ENCODE results near the gene HTRA1. TPM values are rescaled to one million over a fixed set of nuclear protein-coding genes. Genes with fewer than 3 reads are reported as not detected.

Gene HTRA1
- total and polyA plus RNA-seq, 10 donors, result 18.3 to 63.7 (median 35.3) TPM

GRCh38 chr10:122515022-122515424 lies 53.7 kb downstream of the HTRA1 start:
- Histone ChIP-seq H3K9me3 (no peaks in the 10 kb centered on the region), H3K27ac (peak overlapping the region in 6 of 8 donors; percentile 6 to 67 (median 58)), H3K27me3 (replicated peaks in 1 of 7) (no peaks in the 10 kb centered on the region), H3K36me3 (peaks cover 0 to 4% (median 0%) of the 10 kb centered on the region in 6 donors), H3K4me1 (peaks cover 0 to 21% (median 12%) of the 10 kb centered on the region in 6 donors), H3K4me3 (no peak overlapping the region)
- DNase-seq, result no peak
- intact Hi-C loops (cut with DNase I; ENCODE audit: low total_unique reads), result no loop called here
- 67 to 80% (median 73%) methylated on average over 5 of the region's 5 CpGs for WGBS, 5 donors
- TF ChIP-seq CTCF (IDR thresholded peaks at IDR 0.05 in 8 of 11, conservative IDR thresholded peaks at IDR 0.05 in 3 of 11) (no peak), POLR2A (IDR thresholded peaks at IDR 0.05) (no peak), POLR2AphosphoS5 (IDR thresholded peaks at IDR 0.05) (peak in 1 of 3 donors; percentile 27)

GRCh38 chr10:122515588-122516231 lies 54.4 kb downstream of the HTRA1 start:
- no peak for DNase-seq
- WGBS, 5 donors, result 52 to 72% (median 69%) methylated on average over 15 to 16 of the region's 16 CpGs

GRCh38 chr10:122516734-122517133 lies 55.4 kb downstream of the HTRA1 start:
- intact Hi-C loops (cut with DNase I; ENCODE audit: low total_unique reads), result no loop called here
- H3K9me3 ChIP-seq, result no peaks in the 10 kb centered on the region
- WGBS, 5 donors, result 52 to 75% (median 55%) methylated on average over 4 of the region's 4 CpGs
- TF ChIP-seq POLR2A (IDR thresholded peaks at IDR 0.05) (no peak), CTCF (IDR thresholded peaks at IDR 0.05 in 8 of 11, conservative IDR thresholded peaks at IDR 0.05 in 3 of 11) (no peak), POLR2AphosphoS5 (IDR thresholded peaks at IDR 0.05) (no peak)
- DNase-seq, result no peak
- H3K4me1 ChIP-seq, result peaks cover 0 to 21% (median 12%) of the 10 kb centered on the region in 6 donors
- no peak overlapping the region for H3K4me3 ChIP-seq
- no peaks in the 10 kb centered on the region for H3K36me3 ChIP-seq
- H3K27me3 ChIP-seq (replicated peaks in 1 of 7), result no peaks in the 10 kb centered on the region
- peak overlapping the region in 4 of 8 donors; percentile 50 to 67 (median 59) for H3K27ac ChIP-seq

More at GRCh38 chr10:122515588-122516231, 54.4 kb downstream of the HTRA1 start:
- no peaks in the 10 kb centered on the region for H3K9me3 ChIP-seq
- intact Hi-C loops (cut with DNase I; ENCODE audit: low total_unique reads), result no loop called here
- no peak overlapping the region for H3K4me3 ChIP-seq
- H3K27me3 ChIP-seq (replicated peaks in 1 of 7), result no peaks in the 10 kb centered on the region
- H3K36me3 ChIP-seq, result no peaks in the 10 kb centered on the region
- H3K27ac ChIP-seq, result peak overlapping the region in 6 of 8 donors; percentile 6 to 67 (median 59)
- TF ChIP-seq CTCF (IDR thresholded peaks at IDR 0.05 in 8 of 11, conservative IDR thresholded peaks at IDR 0.05 in 3 of 11) (no peak), POLR2AphosphoS5 (IDR thresholded peaks at IDR 0.05) (peak; percentile 35 to 69 (median 36))
- H3K4me1 ChIP-seq, result peaks cover 0 to 21% (median 12%) of the 10 kb centered on the region in 6 donors

GRCh38 chr10:122519144-122519543 lies 57.8 kb downstream of the HTRA1 start:
- intact Hi-C loops (cut with DNase I; ENCODE audit: low total_unique reads), result no loop called here
- H3K36me3 ChIP-seq, result no peaks in the 10 kb centered on the region
- TF ChIP-seq POLR2A (IDR thresholded peaks at IDR 0.05) (no peak), POLR2AphosphoS5 (IDR thresholded peaks at IDR 0.05) (no peak), CTCF (IDR thresholded peaks at IDR 0.05 in 8 of 11, conservative IDR thresholded peaks at IDR 0.05 in 3 of 11) (no peak)
- H3K4me1 ChIP-seq, result peaks cover 0 to 20% (median 12%) of the 10 kb centered on the region in 6 donors
- no peaks in the 10 kb centered on the region for H3K27me3 ChIP-seq (replicated peaks in 1 of 7)
- peaks cover 0 to 6% (median 0%) of the 10 kb centered on the region in 8 donors for H3K9me3 ChIP-seq
- no peak overlapping the region for H3K27ac ChIP-seq
- WGBS, 5 donors, result 81 to 87% (median 84%) methylated on average over 7 of the region's 7 CpGs
- H3K4me3 ChIP-seq, result no peak overlapping the region
- no peak for DNase-seq
